Gastroesophageal sphincter (tissue), 3 donors: Measurements from ENCODE around the gene GDAP1L1.
"Not testable (repeated sequence)": the region's sequence is repeated elsewhere in the genome, so short reads cannot be mapped to it uniquely, and the experiment has no call there.

Source experiments
- POLR2A ChIP-seq, 2 donors: fragments of 450-650 bp; IDR thresholded peaks; one replicate each; pipeline ENCODE4 v1.6.1; 2017; ENCODE audit warnings: antibody characterized with exemption in 2 of 2, mild to moderate bottlenecking in 2 of 2, moderate library complexity in 1 of 2
- TF ChIP-seq, protein P1 (sequence below), 4 experiments: fragments of 200-600 bp in 2 of 4; fragments of 450-650 bp in 2 of 4; sonication (generic) in 1 of 4; IDR thresholded peaks; one replicate each; pipeline ENCODE4 v1.5.1; 2017 to 2019; ENCODE audit warnings: antibody characterized with exemption in 4 of 4, mild to moderate bottlenecking in 2 of 4, moderate library complexity in 2 of 4

DNA sequence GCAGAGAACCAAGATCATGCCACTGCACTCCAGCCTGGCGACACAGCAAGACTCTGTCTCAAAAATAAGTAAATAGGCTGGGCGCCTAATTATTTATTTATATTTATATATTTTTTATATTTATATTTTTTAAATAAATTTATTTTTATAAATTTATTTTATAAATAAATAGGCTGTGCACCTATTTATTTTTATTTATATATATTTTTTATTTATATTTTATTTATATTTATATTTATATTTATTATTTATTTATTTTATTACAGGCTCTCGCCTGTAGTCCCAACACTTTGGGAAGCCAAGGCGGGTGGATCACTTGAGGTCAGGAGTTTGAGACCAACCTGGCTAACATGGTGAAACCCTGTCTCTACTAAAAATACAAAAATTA, 14.6 kb upstream of the GDAP1L1 start:
- TF ChIP-seq, protein P1, sequence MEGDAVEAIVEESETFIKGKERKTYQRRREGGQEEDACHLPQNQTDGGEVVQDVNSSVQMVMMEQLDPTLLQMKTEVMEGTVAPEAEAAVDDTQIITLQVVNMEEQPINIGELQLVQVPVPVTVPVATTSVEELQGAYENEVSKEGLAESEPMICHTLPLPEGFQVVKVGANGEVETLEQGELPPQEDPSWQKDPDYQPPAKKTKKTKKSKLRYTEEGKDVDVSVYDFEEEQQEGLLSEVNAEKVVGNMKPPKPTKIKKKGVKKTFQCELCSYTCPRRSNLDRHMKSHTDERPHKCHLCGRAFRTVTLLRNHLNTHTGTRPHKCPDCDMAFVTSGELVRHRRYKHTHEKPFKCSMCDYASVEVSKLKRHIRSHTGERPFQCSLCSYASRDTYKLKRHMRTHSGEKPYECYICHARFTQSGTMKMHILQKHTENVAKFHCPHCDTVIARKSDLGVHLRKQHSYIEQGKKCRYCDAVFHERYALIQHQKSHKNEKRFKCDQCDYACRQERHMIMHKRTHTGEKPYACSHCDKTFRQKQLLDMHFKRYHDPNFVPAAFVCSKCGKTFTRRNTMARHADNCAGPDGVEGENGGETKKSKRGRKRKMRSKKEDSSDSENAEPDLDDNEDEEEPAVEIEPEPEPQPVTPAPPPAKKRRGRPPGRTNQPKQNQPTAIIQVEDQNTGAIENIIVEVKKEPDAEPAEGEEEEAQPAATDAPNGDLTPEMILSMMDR (IDR thresholded peaks at IDR 0.05), result not testable (repeated sequence)
- not testable (repeated sequence) for TF ChIP-seq POLR2A (IDR thresholded peaks at IDR 0.05)
